Body of pancreas (tissue), 4 donors: Measurements from ENCODE around the gene CXCL11. TPM values are rescaled to one million over a fixed set of nuclear protein-coding genes. Genes with fewer than 3 reads are reported as not detected.
A peak's percentile ranks its signal among the peaks of the same experiment; 100 is the strongest.

Experiments
- ATAC-seq: fragments of 150-250 bp; one replicate; pipeline ENCODE4 v1.9.1; 2016
- DNase-seq, 4 donors: peaks; one replicate each; pipeline ENCODE4 v3.0.0-alpha.2; 2019
- H3K27ac ChIP-seq, 4 donors: fragments of 200-600 bp; sonication (generic); 1 replicate in 3 of 4; 2 replicates in 1 of 4; pipeline versions ENCODE4 v1.5.1 to v1.6.1; 2016 to 2019; ENCODE audit warnings: mild to moderate bottlenecking in 1 of 4, mixed read lengths in 1 of 4, moderate library complexity in 1 of 4
- H3K27me3 ChIP-seq, 2 donors: fragments of 200-600 bp; sonication (generic); one replicate each; pipeline ENCODE4 v1.6.0; 2016; ENCODE audit warnings: mild to moderate bottlenecking in 1 of 2
- H3K36me3 ChIP-seq, 2 donors: fragments of 200-600 bp; sonication (generic); replicated peaks in 1 of 2; 2 replicates each; pipeline ENCODE4 v1.5.1; 2016; ENCODE audit warnings: low read depth in 2 of 2; ENCODE audit not compliant: insufficient read depth in 1 of 2
- H3K4me1 ChIP-seq: fragments of 200-600 bp; sonication (generic); one replicate; pipeline ENCODE4 v1.6.0; 2016
- H3K4me3 ChIP-seq, 2 donors: fragments of 200-600 bp; sonication (generic); 1 replicate in 1 of 2; 2 replicates in 1 of 2; pipeline ENCODE4 v1.5.1; 2016 to 2019
- H3K9me3 ChIP-seq, 3 donors: fragments of 200-600 bp; sonication (generic); 1 replicate in 2 of 3; 2 replicates in 1 of 3; pipeline ENCODE4 v1.5.1; 2016
- CTCF ChIP-seq, 7 experiments: fragments of 450-650 bp in 4 of 7; fragments of 200-600 bp in 3 of 7; sonication (generic) in 3 of 7; IDR thresholded peaks; one replicate each; pipeline ENCODE4 v1.5.1; 2016 to 2019; ENCODE audit warnings: antibody characterized with exemption in 7 of 7
- POLR2A ChIP-seq, 3 donors: fragments of 450-650 bp; IDR thresholded peaks; one replicate each; pipeline ENCODE4 v1.6.1; 2016; ENCODE audit warnings: antibody characterized with exemption in 3 of 3, mild to moderate bottlenecking in 2 of 3
- WGBS, 2 donors: methylation state at CpG; one replicate each; pipeline ENCODE4 v1.1.5; 2017; 5-methylcytosine and 5-hydroxymethylcytosine counted together
- intact Hi-C: fragments of 100-400 bp; cut with DNase I; formaldehyde crosslinking; loops from one replicate; pipeline ENCODE4 v1.15.1; 2023
- total RNA-seq, 2 donors: library from RNA; depleted of rRNA; stranded (reverse); fragments of >200 nt; gene quantifications; one replicate each; pipeline ENCODE4 v1.1.0, GENCODE V29; 2016

The CXCL11 gene
- total RNA-seq, 2 donors from 2014 or later, result 0.52 TPM; not detected in 1

GRCh38 chr4:75992462-75992861 is 43.4 kb downstream of the CXCL11 start:
- H3K36me3 ChIP-seq, result no peaks in the 10 kb centered on the region
- WGBS, 2 donors, result 57 to 82% methylated on average over 1 of the region's 1 CpG
- intact Hi-C loops, result no loop called here
- peaks cover 27% of the 10 kb centered on the region for H3K4me1 ChIP-seq
- no peak for TF ChIP-seq CTCF (IDR thresholded peaks at IDR 0.05)
- no peaks in the 10 kb centered on the region for H3K27me3 ChIP-seq
- no peak for ATAC-seq
- H3K9me3 ChIP-seq, result no peaks in the 10 kb centered on the region
- H3K27ac ChIP-seq, result no peak overlapping the region
- DNase-seq, result no peak
- no peak overlapping the region for H3K4me3 ChIP-seq

DNA sequence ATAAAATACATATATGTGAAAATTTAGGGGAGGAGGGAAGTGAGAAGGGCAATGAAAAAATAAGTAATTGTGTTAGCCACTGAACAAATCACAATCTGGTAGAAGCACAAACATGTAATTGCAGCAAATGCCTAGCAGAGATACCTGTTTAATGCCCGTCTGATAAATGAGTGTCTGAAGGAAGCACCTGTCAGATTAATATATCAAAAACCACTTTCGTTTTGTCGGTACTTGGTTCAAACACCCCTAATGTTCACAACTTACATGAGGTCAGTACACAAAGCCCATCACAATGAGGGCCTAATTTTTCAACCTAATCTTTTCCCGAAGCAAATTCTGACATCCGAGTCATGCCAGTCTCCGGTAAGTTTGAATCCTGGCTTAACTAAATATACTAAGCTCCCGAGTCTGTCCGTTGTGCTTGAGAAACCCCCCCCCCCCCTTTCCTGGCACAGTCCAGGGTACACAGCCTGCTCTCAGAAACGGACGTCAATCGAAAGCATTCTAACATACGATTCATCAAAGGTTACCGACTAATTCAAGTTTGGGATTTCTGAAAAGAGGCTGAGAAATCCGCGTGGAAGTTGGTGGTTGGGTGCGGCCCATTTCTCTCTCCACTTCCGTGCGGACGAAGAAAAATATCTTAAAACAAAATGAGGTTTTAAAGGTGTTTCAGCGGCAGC is 45.9 kb downstream of the CXCL11 start:
- peak overlapping the region in 3 of 4 donors; percentile 11 to 80 (median 71) for H3K27ac ChIP-seq
- TF ChIP-seq CTCF (IDR thresholded peaks at IDR 0.05) (no peak), POLR2A (IDR thresholded peaks at IDR 0.05) (no peak)
- DNase-seq (peak in 1 of 4 donors; percentile 11), ATAC-seq (no peak)
- 1% methylated on average over 20 of the region's 20 CpGs for WGBS, 2 donors
- H3K9me3 ChIP-seq, result no peaks in the 10 kb centered on the region
- intact Hi-C loops, result no loop called here
- no peaks in the 10 kb centered on the region for H3K27me3 ChIP-seq
- H3K36me3 ChIP-seq, result no peaks in the 10 kb centered on the region
- peaks cover 44% of the 10 kb centered on the region for H3K4me1 ChIP-seq
- H3K4me3 ChIP-seq, result peak overlapping the region; percentile 69 to 94

GRCh38 chr4:75985116-75985515 is 50.8 kb downstream of the CXCL11 start:
- no peak for TF ChIP-seq CTCF (IDR thresholded peaks at IDR 0.05)
- no peak for TF ChIP-seq POLR2A (IDR thresholded peaks at IDR 0.05)
- Histone ChIP-seq H3K27me3 (no peaks in the 10 kb centered on the region), H3K9me3 (no peaks in the 10 kb centered on the region), H3K36me3 (peaks cover 8 to 14% of the 10 kb centered on the region in 2 donors), H3K27ac (no peak overlapping the region), H3K4me1 (peaks cover 40% of the 10 kb centered on the region), H3K4me3 (no peak overlapping the region)
- no peak for DNase-seq
- intact Hi-C loops, result no loop called here
- no peak for ATAC-seq
- WGBS, 2 donors, result 77 to 92% methylated on average over 3 of the region's 3 CpGs

Other genes starting within 250 kb of the CXCL11 start
- gene PPEF2, start 133.6 kb downstream of the CXCL11 start, total RNA-seq, result not detected
- gene NAAA, start 95.1 kb downstream of the CXCL11 start, total RNA-seq, result 10 to 100 TPM; 10.5 to 19.7 TPM
- gene SDAD1, start 45.1 kb downstream of the CXCL11 start, total RNA-seq, result 10 to 100 TPM; 21.3 to 23.7 TPM
- gene CXCL9, start 28.6 kb downstream of the CXCL11 start, total RNA-seq, result 1 to 10 TPM in 1 of 2 donors, not detected in 1; 1.0 TPM
- gene CXCL10, start 12.6 kb downstream of the CXCL11 start, total RNA-seq, result not detected
- gene ART3, start 38.6 kb upstream of the CXCL11 start, total RNA-seq, result 1 to 10 TPM; 6.5 to 6.9 TPM
- 10 to 100 TPM; 13.7 to 33.3 TPM for gene NUP54, start 112.3 kb upstream of the CXCL11 start, total RNA-seq
- gene SCARB2, start 177.8 kb upstream of the CXCL11 start, total RNA-seq, result 100 to 1,000 TPM in 1 of 2 donors, 10 to 100 TPM in 1; 74.5 to 167 TPM
- 10 to 100 TPM; 10.1 to 16.2 TPM for gene FAM47E, start 215.7 kb upstream of the CXCL11 start, total RNA-seq